ENCODE results near the gene TTC39C. TPM values are rescaled to one million over a fixed set of nuclear protein-coding genes. Genes with fewer than 3 reads are reported as not detected.
A peak's percentile ranks its signal among the peaks of the same experiment; 100 is the strongest.
"Not testable (repeated sequence)": the region's sequence is repeated elsewhere in the genome, so short reads cannot be mapped to it uniquely, and the experiment has no call there.

The TTC39C gene
- total RNA-seq, 1 donor from 2014 or later = 133 TPM

DNA sequence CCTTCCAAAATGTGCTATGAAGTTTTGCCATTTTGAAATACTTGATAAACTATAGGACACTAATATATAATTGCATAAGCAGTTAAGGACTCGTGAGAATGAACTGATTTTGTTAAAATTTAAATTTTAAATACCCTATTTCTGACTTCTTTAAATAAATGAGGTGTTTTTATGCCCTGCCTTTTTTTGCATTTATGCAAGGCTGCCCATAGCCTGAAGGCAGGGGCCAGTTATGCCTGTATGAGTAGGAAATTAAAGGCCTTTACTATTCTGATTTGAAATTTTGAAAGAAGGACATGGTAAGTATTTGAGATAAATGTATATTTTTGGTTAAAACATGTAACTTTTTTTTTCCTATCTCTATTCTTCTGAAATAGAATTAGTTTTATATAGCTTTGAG, 33.7 kb downstream of the TTC39C start:
- ATAC-seq = no peak
- no peak for DNase-seq (ENCODE audit: low spot score)

GRCh38 chr18:24049142-24049541, 34.6 kb downstream of the TTC39C start:
- DNase-seq (ENCODE audit: low spot score) (no peak), ATAC-seq (peak; percentile 74)

GRCh38 chr18:24051031-24051947, 36.7 kb downstream of the TTC39C start:
- DNase-seq (ENCODE audit: low spot score) (no peak), ATAC-seq (peak; percentile 53)

GRCh38 chr18:24052053-24052452, 37.5 kb downstream of the TTC39C start:
- ATAC-seq = peak; percentile 61
- no peak for DNase-seq (ENCODE audit: low spot score)

- DNase-seq (ENCODE audit: low spot score) = no peak
- ATAC-seq = no peak
Measured at GRCh38 chr18:24053211-24053610, 38.7 kb downstream of the TTC39C start.

GRCh38 chr18:24054130-24054529, 39.6 kb downstream of the TTC39C start:
- no peak for ATAC-seq
- no peak for DNase-seq (ENCODE audit: low spot score)

GRCh38 chr18:24055009-24055804, 40.7 kb downstream of the TTC39C start:
- no peak for DNase-seq (ENCODE audit: low spot score)
- no peak for ATAC-seq

GRCh38 chr18:24055878-24056277, 41.3 kb downstream of the TTC39C start:
- DNase-seq (ENCODE audit: low spot score) = no peak

DNA sequence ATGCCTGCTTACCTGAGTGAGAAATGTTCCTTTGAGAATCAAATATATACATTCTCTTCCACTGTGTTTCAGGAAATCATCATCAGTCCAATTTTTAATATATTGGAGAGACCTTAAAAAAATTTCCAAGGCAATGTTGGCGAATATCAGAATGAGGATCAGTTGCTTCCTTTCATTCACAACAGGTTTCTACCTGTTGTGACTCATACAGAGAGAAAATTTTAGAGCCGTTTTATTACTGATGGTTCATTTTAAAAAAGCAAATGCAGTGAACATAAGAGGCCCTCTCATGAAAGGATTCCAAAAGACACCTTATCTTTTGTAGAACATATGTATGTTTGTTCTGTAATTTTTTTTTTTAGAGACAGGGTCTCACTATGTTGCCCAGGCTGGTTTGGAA, 42.0 kb downstream of the TTC39C start:
- DNase-seq (ENCODE audit: low spot score) (no peak), ATAC-seq (no peak)

More at GRCh38 chr18:24055878-24056277, 41.3 kb downstream of the TTC39C start:
- ATAC-seq = no peak

- no peak for ATAC-seq
- no peak for DNase-seq (ENCODE audit: low spot score)
Measured at GRCh38 chr18:24057804-24058203, 43.2 kb downstream of the TTC39C start.

DNA sequence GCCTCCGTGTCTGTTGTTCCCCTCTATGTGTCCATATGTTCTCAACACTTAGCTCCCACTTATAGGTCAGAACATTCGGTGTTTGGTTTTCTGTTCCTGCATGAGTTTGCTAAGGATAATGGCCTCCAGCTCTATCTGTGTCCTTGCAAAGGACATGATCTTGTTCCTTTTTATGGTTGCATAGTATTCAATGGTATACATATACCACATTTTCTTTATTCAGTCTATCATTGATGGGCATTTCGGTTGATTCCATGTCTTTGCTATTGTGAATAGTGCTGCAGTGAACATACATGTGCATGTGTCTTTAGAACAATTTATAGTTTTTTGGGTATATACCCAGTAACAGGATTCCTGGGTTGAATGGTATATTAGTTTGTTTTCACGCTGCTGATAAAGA, 44.8 kb downstream of the TTC39C start:
- ATAC-seq; DNase-seq (ENCODE audit: low spot score): not testable (repeated sequence)

DNA sequence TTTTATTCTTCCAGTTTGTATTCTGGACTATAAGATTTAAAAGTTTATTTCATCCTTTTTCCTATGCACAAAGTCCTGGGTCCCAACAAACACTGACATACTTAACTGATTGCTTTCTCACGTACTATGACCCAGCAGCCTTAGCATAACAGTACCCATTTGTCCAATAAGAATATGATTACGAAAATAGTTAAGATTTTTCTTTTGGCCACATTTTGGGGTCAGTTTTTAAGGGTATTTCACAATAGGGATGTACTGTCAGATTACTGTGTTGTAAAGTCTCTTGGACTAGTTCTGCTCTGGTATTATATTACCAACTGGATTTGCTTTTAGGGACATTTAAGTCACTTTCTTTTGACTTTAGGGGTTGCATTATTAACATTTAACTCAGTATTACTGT, 46.1 kb downstream of the TTC39C start:
- ATAC-seq = peak; percentile 9
- no peak for DNase-seq (ENCODE audit: low spot score)

GRCh38 chr18:24063121-24063731, 48.7 kb downstream of the TTC39C start:
- ATAC-seq (peak; percentile 63), DNase-seq (ENCODE audit: low spot score) (no peak)

DNA sequence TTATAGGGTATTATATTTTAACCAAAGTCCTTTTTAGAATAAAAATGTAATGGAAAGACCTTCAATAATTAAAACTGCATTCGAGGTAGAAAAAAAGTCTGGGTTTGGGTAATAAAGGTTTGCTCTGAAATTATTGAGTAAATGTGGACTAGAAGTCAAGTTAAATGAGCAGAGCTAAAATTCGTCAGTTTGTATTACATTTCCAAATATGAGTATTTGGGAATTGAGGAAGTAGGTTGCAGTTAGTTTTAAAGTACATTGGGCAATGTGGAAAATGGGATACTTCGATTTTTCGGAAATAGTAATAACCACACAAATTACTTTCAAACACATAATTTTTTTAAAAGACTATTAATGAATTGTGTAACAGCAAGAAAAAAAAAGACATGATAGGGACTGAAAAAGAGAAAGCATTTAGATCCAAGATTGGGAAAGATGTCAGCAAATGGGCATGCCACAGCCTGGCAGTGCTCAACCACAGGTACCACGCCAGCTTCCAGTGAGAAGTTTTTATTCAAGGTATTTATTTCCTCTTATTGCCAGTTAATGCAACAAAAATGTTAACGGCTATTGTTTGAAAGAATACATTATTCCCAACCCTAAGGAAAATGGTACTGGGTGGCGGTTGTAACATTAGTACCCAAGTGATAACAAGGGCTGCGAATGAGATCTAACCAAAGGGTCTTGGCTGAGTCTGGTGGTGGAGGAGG, 50.0 kb downstream of the TTC39C start:
- DNase-seq (ENCODE audit: low spot score) (no peak), ATAC-seq (no peak)

- DNase-seq (ENCODE audit: low spot score) = no peak
- ATAC-seq = no peak
Measured at GRCh38 chr18:24065906-24066305, 51.4 kb downstream of the TTC39C start.

DNA sequence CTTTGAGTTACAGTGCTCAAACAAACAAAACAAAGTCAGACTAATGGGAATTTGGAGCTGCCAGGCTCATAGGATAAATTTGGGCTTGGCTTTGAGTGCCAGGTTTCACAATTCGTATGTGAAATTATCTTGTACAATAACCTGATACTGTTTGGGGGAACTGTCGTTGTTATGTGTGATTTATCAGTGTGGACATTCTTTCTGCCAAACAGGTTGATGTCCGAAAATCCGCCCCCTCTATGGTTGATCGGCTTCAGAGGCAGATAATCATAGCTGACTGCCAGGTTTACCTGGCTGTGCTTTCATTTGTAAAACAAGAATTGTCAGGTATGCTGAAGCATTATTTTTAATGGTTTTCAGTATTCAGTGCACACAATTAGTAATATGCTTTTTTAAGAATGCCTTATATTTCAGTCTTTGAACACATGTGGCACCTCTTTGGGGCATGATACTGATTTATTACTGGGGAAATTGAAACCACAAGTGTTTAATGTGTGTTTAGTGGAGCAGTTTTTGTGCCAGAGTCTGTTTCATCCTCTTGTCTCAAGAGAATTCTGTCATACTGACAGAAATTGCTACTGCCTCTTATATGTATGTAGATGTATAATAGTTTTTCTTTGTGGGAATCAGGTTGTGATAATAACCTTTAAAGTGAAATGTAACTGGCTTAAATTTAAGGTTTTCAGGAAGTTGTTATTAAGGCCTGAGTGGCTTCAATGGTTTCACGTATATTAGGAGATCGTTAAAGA, 54.6 kb downstream of the TTC39C start:
- DNase-seq (ENCODE audit: low spot score) (peak; percentile 56), ATAC-seq (peak; percentile 71)

- ATAC-seq = peak; percentile 79
- DNase-seq (ENCODE audit: low spot score) = peak; percentile 73
Measured at GRCh38 chr18:24071029-24071428, 56.5 kb downstream of the TTC39C start.

DNA sequence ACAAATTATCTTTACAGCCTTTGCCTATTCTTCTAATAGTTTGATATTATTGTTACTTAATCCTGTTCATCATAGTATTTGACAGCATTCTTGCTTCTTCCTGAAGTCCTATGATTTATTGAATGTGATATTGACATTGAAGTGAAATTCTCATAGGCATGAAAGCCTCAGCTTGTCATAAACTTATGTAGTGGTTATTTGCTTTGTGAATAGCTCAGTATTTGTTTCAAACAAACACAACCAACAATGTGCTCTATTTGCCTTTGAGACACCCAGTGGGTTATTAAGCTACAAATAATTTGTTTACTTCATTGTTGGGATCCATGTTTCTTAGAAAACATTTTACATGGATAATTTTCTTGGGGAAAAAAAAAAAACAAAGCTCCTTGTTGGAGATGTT, 57.2 kb downstream of the TTC39C start:
- ATAC-seq = no peak
- no peak for DNase-seq (ENCODE audit: low spot score)

- DNase-seq (ENCODE audit: low spot score) (no peak), ATAC-seq (no peak)
Measured at GRCh38 chr18:24072743-24073142, 58.2 kb downstream of the TTC39C start.

GRCh38 chr18:24073791-24074190, 59.2 kb downstream of the TTC39C start:
- ATAC-seq (no peak), DNase-seq (ENCODE audit: low spot score) (no peak)

Measured in left lobe of liver (tissue), 2 donors.